Measurements from ENCODE around the gene CAMK2N1.
"Not testable (repeated sequence)": the region's sequence is repeated elsewhere in the genome, so short reads cannot be mapped to it uniquely, and the experiment has no call there.

Gene CAMK2N1

GRCh38 chr1:20485527-20486456 lies at the start of gene CAMK2N1:
TSS of gene CAMK2N1 (minus strand) at chr1:20486210. CDS start at chr1:20485379, 831 bp downstream.
- peak in 1 of 2 experiments; percentile 15 for DNase-seq

DNA sequence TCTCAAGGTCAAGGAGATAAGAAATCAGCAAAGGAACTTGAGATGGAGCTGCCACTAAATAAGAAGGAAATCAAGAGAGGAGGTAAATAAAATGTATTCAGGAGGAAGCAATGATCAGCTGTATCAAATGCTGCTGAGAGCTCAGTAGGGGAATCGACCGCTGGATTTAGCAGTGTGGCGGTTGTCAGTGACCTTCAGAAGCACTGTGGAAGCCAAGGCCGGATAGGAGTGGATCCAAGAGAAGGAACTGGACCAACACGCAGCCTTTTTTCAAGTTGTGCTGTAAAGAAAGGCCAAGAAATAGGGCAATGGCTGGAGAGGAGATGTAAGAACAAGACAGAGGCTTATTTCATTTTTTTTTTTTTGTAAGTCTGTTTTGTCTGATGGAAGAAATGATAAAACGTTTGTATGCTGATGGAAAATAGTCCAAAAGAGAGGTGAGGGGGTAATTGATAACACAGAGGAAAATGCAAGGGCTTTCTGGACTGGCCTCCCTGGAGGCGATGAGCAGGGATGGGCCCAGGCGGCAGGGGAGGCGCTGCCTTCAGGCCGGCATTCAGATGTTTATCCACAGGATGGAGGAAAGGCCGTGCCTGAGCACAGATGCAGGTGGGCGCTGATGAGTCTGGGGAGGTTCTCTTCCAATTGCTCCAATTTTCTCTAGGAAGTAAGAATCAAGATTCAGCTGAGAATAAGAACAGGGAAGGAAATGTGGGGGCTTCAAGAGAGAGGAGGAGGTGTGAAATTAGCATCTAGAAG lies 48.8 kb upstream of the CAMK2N1 start:
- DNase-seq = no peak

DNA sequence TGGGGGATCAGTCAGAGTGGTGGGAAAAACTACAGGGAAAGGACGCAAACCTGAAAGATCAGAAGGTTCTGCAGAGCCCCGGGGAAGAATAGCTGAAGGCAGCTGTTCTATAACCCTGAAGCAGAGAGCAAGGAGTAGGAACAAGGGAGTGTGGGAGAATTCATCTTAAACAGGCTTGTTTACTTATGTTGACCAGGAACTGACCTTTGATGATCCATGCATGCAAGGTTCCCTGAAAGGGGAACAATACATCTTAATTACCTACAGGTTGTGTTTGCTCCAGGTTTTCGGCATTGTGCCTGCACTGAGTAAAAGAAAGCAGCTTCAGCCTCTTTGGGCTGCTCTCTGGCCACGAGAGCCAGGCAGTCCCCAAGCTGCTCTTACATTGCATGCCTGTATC lies 47.6 kb upstream of the CAMK2N1 start:
- no peak for DNase-seq

- no peak for DNase-seq
Measured at GRCh38 chr1:20530901-20531300, 44.9 kb upstream of the CAMK2N1 start.

- no peak for DNase-seq
Measured at GRCh38 chr1:20530306-20530705, 44.3 kb upstream of the CAMK2N1 start.

DNA sequence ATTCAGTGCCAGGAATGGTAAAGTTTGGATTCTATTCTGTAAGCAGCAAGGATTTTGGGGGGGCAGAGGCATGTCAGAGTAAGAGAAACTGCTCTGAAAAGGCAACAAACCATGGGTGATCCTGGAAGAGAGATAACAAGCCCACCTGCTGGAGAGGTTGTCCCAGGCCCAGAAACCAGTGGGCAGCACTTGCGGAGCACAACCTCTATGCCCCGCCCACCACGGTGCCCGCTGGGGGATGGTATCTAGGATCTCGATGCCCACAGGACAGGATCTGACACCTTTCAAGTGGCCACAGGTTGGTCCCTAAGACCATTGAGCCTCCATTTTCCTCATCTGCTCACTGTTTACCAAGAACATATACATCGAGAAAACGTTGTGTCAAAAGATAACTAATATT lies 42.2 kb upstream of the CAMK2N1 start:
- no peak for DNase-seq

DNA sequence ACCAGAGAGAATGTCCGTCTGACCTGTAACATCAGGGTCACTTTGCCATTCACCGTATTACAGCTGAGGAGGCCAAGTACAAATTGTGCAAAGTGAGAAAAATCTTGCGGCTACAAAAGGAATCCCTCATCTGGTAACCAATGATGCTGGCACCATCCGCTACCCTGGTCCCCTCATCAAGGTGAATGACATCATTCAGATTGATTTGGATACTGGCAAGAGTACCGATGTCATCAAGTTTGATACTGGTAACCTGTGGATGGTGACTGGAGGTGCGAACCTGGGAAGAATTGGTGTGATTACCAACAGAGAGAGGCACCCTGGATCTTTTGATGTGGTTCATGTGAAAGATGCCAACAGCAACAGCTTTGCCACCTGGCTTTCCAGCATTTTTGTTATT lies 40.3 kb upstream of the CAMK2N1 start:
- no peak for DNase-seq

DNA sequence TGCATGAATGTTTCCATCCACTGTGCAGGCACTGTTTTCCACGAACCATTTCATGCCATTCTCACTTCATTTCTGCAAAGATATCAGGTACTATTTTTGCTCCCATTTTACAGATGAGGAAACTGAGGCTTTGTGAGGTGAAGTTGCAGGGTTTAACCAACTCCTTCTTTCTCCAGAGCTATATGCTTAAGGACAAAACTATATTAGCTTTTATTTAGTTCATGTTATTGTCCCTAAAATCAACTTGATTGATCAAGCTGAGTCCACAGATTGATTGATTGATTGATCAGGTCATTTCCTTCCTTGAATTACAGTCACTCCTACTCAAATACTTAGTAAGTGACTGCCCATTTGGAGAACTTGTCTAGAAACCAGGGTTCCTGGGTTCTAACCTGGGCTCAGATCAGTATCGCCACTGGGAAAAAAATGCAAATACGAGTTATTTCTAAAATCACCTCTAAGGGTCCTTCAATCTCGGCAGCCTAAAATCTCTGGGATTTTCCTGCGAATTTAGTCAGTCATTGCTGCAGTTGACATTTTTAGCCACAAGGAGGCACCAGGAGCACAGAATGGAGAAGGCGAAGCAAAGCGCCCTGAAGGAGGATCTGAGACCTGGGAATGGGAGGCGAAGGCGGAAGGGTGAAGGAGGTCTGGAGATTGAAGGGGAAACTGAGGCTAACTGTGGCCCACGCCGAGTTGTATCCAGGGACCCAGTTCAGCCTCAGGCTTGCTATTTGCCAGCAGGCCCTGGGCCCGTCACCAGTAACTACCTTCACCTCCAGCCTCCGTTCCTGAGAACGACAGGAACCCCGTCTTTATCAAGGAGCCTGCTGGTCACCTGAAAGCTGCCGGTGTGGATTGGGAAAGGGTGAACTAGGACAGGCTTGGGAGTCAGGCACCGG lies 36.2 kb upstream of the CAMK2N1 start:
- peak; percentile 6 to 63 for DNase-seq

DNA sequence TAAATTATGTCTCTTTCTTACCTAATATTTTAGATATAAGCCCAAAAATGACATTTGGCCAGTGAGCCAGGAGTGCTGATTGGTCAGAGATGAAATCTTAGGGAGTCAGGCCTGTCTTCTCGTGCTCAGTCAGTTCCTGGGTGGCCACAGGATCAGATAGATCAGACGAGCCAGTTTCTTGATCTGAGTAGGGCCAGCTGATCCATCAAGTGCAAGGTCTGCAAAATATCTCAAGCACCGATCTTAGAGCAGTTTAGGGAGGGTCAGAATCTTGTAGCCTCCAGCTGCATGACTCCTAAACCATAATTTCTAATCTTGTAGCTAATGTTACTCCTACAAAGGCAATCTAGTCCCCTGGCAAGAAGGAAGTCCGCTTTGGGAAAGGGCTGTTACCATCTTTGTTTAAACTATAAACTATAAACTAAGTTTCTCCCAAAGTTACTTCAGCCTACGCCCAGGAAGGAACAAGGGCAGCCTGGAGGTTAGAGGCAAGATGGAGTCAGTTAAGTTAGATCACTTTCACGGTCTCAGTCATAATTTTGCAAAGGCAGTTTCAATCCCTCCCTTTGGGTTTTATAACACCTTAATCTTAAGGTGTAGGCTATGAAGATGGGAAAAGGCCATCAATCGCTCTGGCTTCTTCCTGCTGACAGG lies 33.7 kb upstream of the CAMK2N1 start:
- DNase-seq = not testable (repeated sequence)

DNA sequence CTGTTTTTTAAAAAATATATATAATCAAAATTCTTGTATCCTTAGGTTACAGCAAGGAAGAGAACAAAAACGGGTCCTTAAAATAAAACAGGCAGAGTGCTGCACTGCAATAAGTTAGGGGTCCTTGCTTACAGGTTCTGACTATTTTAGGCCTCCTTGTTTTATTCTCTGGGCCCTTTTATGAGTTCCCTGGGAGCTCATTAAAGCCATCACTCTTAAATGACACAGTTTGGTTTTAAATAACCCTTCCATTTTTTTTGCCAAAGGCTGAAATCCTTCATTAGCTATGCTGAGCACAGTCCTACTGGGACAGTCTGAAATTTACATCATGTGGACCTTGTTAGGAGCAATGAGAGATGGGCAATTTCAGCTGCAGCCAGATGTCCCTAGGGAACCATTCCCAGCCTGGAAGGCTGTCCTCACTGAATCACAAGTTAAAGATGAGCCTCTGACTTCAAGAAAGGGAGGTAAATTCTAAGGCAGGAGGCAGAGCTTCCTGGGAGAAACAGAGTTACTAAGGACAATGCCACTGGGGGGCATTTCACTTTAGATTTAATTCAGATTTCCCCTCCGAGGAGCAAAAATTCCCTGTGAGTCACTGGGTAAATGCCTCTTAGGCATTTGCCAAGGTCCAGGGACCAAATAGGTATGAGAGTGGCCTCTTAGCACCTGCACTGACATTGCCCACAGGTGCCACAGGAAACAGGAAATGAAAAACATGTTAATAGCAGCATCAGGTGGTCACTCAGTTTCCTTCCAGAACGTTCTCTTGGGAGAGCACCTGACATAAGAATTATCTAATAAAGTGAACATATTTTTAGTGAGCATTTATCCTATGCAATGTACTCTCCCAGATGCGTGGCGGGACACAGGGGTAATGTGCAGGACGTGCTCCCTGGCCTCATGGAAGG lies 25.8 kb upstream of the CAMK2N1 start:
- DNase-seq = no peak

GRCh38 chr1:20508411-20508771 lies 22.4 kb upstream of the CAMK2N1 start:
- no peak for DNase-seq

- peak; percentile 58 to 81 for DNase-seq
Measured at GRCh38 chr1:20507564-20508410, 21.8 kb upstream of the CAMK2N1 start, which contains the start of gene MUL1. TSS of gene MUL1 (minus strand) at chr1:20508151. CDS start at chr1:20508024, 127 bp downstream.

GRCh38 chr1:20507248-20507563 lies 21.2 kb upstream of the CAMK2N1 start:
- no peak for DNase-seq

DNA sequence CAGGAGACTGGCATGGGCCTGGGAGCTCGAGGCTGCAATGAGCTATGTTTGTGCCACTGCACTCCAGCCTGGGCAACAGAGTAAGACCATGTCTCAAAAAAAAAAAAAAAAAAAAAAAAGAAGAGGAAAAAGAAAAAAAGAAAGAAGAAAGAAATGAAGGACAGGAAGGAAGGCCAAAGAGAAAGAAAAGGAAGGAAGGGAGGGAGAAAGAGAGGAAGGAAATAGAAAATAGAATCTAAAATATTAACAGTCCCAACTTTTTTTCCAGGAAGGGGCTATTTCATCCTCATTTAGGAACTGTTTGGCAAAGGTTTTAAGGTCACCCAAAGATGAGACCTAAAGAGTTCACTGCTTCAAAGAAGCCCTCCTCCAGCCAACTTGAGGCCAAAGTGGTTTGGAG lies 19.5 kb upstream of the CAMK2N1 start:
- no peak for DNase-seq

- no peak for DNase-seq
Measured at GRCh38 chr1:20500716-20501115, 14.7 kb upstream of the CAMK2N1 start.

DNA sequence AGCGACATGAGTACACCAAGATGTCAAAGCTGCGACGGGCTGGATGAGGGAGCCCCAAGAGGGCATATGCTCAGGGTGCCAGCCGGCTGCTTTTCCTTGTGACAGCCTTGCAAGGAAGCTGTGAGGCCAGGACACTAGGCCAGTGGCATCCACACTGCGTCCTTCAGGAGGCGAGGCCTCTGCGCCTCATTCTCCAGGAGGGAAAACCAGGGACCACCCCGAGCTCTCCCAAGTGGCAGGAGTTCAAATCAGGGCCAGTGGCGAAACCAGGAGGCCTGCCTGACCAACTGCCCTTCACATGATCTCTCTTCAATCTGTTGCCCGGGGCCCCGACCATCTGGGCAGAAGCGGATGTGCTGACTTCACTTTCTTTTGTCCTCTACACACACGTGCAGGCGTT lies 13.7 kb upstream of the CAMK2N1 start:
- no peak for DNase-seq

DNA sequence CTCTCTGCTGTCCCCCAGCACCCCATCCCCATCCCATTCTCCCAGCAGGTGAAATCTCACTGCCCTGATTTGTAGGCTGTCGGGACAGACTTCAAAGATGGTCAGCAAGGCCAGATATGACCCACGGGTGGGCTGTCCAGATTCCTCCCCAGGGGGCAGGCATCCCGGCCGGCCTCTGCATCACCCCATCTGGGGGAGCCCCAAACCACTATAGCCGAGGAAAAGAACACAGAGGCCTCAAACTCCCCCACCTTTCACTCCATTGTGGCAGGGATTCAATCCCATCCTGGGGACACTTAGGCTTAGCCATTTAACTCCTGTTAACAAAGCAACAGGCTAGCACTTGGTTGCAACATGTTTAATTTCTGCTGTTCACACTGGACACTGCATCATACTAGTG lies 13.1 kb upstream of the CAMK2N1 start:
- no peak for DNase-seq

DNA sequence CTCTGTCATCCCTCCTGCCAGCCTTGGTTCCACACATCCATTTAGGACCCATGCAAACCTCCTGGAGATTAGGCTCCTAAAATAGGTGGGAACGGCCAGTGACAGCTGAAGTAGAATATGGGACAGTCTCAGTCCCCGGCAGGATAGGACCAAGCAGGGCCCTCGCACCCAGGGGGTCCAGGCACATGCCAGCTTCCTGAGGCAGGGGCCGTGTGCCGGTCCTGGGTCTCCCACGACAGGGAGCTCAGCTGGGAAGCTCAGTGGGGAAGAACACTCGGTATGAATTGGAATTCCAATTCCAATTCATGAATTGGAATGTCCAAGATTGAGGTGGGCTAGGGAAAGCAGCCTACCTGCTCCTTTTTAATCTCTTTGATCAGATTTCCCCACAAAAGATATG lies 12.1 kb upstream of the CAMK2N1 start:
- DNase-seq = no peak

- DNase-seq = no peak
Measured at GRCh38 chr1:20497506-20497905, 11.5 kb upstream of the CAMK2N1 start.

DNA sequence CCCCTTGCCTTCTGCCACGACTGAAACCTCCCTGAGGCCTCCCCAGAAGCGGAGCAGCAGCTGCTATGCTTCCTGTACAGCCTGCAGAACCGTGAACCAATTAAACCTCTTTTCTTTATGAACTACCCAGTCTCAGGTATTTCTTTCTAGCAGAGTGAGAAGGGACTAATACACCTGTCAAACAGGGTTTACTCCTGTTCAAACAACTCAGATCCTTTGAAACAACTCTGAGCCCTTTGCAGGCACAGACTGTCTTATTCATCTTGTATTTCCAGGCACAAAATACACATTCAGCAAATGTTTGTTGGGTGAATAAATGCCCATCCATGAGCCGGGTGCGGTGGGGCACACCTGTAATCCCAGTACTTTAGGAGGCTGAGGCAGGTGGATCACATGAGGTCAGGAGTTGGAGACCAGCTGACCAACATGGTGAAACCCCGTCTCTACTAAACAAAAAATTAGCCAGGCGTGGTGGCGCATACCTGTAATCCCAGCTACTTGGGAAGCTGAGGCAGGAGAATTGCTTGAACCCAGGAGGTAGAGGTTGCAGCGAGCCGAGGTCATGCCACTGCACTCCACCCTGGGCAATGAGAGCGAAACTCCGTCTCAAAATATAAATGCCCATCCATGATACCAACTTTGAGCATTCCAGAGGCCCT lies 10.8 kb upstream of the CAMK2N1 start:
- DNase-seq = not testable (repeated sequence)

All from SW 1271 (cell line).